Spinal cord (tissue), 10 donors: ENCODE results near the gene HOXB1. TPM values are rescaled to one million over a fixed set of nuclear protein-coding genes. Genes with fewer than 3 reads are reported as not detected.

Source experiments
- DNase-seq, 6 donors: peaks; one replicate each; pipeline versions ENCODE4 v3.0.0 to v3.0.0-alpha.2; 2013 to 2015; ENCODE audit warnings: low spot score in 6 of 6, low read depth in 4 of 6
- H3K27ac ChIP-seq: one replicate; pipeline ENCODE4 v1.5.1; 2013; ENCODE audit warnings: low read depth, low read length, control low read depth
- H3K27me3 ChIP-seq: one replicate; pipeline ENCODE4 v1.6.1; 2013; ENCODE audit warnings: low read length; ENCODE audit not compliant: control insufficient read depth, insufficient read depth
- H3K36me3 ChIP-seq: one replicate; pipeline ENCODE4 v1.6.1; 2013; ENCODE audit warnings: low read length; ENCODE audit not compliant: control insufficient read depth, insufficient read depth
- H3K4me1 ChIP-seq: one replicate; pipeline ENCODE4 v1.6.1; 2013; ENCODE audit warnings: low read length; ENCODE audit not compliant: control insufficient read depth, insufficient read depth
- H3K4me3 ChIP-seq: one replicate; pipeline ENCODE4 v1.5.1; 2013; ENCODE audit warnings: low read depth, low read length, control low read depth
- H3K9me3 ChIP-seq: one replicate; pipeline ENCODE4 v1.6.1; 2013; ENCODE audit warnings: low read length; ENCODE audit not compliant: control insufficient read depth, insufficient read depth
- WGBS: methylation state at CpG from one replicate; pipeline ENCODE4 v1.1.5; 2013; ENCODE audit warnings: missing lambda C conversion rate; ENCODE audit not compliant: insufficient coverage; 5-methylcytosine and 5-hydroxymethylcytosine counted together
- long read RNA-seq, 4 donors: transcript quantifications; one replicate each; lab custom pipeline, GENCODE V29; 2026
- polyA plus RNA-seq, 2 donors: library from polyadenylated mRNA; unstranded; fragments of 120-200 nt; gene quantifications; one replicate each; pipeline ENCODE4 v1.2.1, GENCODE V29; 2013; ENCODE audit not compliant: insufficient read length in 2 of 2
- total RNA-seq, 2 donors: library from RNA; depleted of rRNA in 1 of 2; stranded (reverse); fragments of 120-200 nt in 1 of 2; fragments of >200 nt in 1 of 2; gene quantifications; one replicate each; pipeline versions ENCODE4 v1.2.3 to v1.2.4, GENCODE V29; 2013 to 2014
- donor health status: healthy.

Gene HOXB1
- total RNA-seq: under 1 TPM in 1 of 2 donors, not detected in 1; 0.20 TPM
- polyA plus RNA-seq: under 1 TPM; 0.16 to 0.32 TPM
- long read RNA-seq, donor 1: 0 reads
- long read RNA-seq, donor 2: 0 reads
- long read RNA-seq, donor 3: 0 reads
- long read RNA-seq, donor 4: 0 reads

DNA sequence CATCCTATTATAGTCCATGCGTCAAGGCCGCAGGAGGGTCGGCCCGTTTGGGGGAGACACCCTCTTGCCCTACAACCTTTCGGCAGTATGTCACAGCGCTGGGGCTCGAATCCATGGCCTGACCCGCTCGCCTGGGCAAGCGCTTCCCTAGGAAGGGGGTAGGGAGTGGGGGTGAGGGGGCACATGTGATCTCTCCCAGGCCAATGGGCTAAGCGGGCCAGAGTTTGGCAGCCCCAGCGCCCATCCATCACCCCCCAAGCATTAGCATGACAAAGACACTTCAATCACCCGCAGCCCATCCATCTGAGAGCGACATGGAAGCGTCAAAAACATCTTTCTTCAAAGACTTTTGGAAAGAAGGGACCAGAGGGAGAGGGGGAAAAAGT is at the start of gene HOXB1:
Gene HOXB1 (minus strand): TSS at position 125 of the 386 bp plus-strand sequence. CDS start 107 bp downstream, at position 18.
- no peak within 1 kb of the TSS for H3K27ac ChIP-seq
- peaks cover 16% of the 10 kb centered on the region for H3K4me1 ChIP-seq
- DNase-seq: no peak
- H3K9me3 ChIP-seq: no peaks in the 10 kb centered on the region
- 34% methylated on average over 8 of the region's 15 CpGs for WGBS
- peaks cover 9% of the 10 kb centered on the region for H3K27me3 ChIP-seq
- H3K36me3 ChIP-seq: peaks cover 4% of the 10 kb centered on the region
- H3K4me3 ChIP-seq: no peak within 1 kb of the TSS

DNA sequence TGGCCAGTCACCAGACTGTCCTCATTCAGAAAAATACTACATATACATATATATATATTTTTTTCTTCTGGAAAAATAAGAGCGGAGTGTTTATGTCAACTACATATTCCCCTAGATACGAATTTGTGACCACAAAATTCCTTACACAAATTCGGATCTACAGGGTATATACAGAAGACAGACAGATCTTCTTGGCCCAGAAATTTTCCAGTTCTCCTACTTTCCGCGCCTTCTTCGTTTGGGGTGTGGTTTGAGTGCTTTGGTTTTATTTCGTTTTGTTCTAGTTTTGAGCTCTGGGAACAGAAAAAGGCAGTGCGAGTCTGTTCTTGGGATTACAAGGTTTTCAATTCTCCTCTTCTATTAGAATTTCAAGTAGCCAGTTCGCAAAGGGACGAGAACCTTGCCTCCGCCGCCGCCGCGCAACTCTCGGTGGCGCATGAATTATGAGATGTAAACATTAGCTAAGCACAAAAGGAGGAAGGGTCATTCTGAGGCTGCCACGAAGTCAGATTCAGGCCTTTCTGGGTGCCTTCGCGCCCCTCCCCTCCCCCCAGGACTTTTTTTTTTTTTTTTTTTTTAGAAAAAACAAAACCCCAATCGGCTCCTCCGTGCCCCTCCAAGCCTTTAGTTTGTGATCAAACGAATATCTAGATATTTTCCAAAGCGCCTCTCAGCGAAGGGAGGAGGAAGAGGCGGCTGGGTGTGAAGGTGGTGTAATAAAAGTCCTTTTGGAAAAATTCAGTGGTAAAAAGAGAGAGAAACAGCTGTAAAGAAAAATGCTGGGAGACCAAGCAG is 49.1 kb upstream of the HOXB1 start:
- peaks cover 18% of the 10 kb centered on the region for H3K36me3 ChIP-seq
- H3K27me3 ChIP-seq: no peaks in the 10 kb centered on the region
- H3K4me1 ChIP-seq: peaks cover 68% of the 10 kb centered on the region
- H3K9me3 ChIP-seq: no peaks in the 10 kb centered on the region
- peak overlapping the region; percentile 99 for H3K27ac ChIP-seq
- 3% methylated on average over 3 of the region's 26 CpGs for WGBS
- DNase-seq: peak in 2 of 6 donors; percentile 70 to 87
- H3K4me3 ChIP-seq: peak overlapping the region; percentile 49

DNA sequence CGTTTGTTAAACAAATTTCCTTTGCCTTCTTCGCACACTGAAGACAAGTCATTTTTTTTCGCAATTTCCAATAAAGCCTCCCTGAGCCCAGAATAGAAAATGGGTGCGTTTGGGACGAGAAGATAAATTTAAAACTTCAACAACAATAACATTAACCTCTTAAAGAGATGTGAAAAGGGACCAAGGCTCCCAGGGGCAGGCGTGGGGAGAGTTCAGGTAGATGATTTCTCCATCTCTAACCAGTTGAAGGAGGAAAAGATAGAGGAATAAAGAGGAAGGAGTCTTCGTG is 48.6 kb upstream of the HOXB1 start:
- Histone ChIP-seq H3K27ac (peak overlapping the region; percentile 99), H3K4me3 (peak overlapping the region; percentile 49), H3K9me3 (no peaks in the 10 kb centered on the region), H3K4me1 (peaks cover 70% of the 10 kb centered on the region), H3K27me3 (no peaks in the 10 kb centered on the region), H3K36me3 (peaks cover 18% of the 10 kb centered on the region)
- no peak for DNase-seq
- no CpG with 5 or more reads among the region's 7 CpGs for WGBS

DNA sequence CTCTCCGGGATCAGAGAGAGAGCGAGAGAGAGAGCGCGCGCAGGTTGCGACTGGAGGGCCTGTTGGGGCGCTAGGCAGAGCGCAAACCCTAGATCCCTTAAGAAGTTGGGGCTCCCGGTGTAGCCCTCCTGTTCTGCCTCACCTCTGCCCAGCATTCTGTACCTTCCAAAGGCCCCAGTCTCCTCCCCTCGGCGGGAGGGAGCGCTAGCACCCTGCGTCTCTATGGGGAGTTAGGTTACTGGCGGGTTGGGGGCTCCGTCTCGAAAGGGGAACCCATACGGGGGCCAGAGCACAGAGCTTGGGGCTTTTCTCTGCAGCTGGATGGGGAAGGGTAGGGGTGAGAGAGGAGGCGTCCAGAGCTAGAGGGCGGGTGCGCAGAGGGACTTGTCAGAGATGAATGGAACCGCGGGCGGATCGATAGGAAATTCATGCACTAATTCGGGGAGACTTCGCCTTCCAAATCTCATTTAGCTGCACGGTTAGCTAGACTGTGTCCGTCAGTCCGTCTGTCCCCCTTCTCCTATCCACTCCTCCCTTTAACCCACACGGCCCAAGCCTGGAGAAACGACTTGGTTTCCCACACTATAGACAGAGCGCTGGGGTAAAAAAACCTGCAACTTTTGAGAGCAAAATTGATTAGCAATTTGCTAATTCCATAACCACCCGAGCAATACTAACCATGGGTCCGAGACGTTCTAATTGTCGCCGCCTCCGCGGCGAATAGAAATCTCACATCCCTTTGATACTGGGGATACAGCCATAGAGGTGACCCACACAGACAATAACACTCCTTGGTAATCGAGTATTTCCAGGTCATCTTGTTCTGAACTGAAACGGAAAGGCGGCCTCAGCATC is 48.0 kb upstream of the HOXB1 start:
- Histone ChIP-seq H3K9me3 (no peaks in the 10 kb centered on the region), H3K36me3 (peaks cover 18% of the 10 kb centered on the region), H3K27me3 (no peaks in the 10 kb centered on the region), H3K4me3 (peak overlapping the region; percentile 49), H3K4me1 (peaks cover 72% of the 10 kb centered on the region), H3K27ac (peak overlapping the region; percentile 99)
- peak in 2 of 6 donors; percentile 65 to 81 for DNase-seq
- 2% methylated on average over 38 of the region's 43 CpGs for WGBS

DNA sequence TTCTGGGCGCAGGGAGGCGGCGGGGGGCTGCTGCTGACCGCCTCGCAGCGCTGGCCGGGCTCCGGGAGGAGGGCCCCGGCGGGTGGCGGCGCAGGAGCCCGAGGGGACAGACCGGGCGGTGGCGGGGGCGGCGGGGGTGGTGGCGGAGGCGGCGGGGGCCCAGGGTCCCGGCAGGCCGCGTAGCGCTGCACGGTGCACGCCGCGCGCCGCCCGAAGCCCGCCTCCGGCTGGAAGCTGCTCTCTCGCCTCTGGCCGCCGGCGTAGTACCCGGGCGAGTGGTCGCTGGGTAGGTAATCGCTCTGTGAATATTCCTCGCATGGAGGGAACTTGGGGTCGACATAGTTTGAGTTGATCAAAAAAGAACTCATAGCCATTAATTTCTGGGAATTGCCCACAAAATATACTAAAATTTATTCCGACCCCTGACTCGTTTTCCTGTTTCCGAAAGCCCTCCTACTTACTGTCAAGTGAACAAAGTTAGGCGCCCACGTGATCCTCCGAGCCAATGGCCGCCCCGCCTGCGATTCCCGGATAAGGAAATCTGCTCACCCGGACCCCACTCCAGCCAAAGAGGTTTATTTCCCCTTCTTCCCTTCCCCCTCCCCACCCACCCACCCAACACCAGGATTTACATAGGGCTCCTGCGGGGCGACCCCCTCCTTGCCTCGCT is 47.3 kb upstream of the HOXB1 start, which contains the start of gene HOXB4:
Gene HOXB4 (minus strand): TSS at position 405 of the 670 bp plus-strand sequence. CDS start 31 bp downstream, at position 374.
- WGBS: under 1% methylated on average over 35 of the region's 58 CpGs

DNA sequence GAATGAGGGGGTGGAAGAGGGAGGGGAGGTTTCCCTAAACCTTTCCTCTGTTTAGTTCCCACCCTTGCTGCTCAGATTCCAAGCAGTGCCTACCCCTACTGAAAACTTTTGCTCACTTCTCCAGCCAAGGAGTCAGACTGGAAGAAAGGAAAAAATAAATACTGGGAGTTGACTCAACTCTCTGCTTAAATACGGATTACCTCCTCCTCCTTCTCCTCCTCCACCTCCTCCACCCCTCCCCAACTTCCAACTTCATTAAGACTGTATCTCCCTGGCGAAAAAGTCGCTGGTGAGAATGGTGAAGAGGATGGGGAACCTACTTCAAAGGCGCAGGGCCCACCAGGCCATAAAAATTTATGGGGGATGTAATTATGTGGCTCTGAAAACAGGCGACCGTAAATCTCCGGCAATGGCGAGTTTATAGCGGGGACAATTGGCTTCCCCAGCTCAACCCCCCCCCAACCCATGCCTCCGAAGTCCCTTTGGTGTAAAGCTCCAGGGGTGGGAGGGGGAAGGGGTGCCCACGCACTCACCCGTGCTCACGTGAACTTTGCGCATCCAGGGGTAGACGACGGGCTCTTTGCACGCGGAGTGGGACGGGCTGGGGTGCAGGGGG is 46.6 kb upstream of the HOXB1 start:
- Histone ChIP-seq H3K27ac (peak overlapping the region; percentile 99), H3K9me3 (no peaks in the 10 kb centered on the region), H3K36me3 (peaks cover 21% of the 10 kb centered on the region), H3K27me3 (no peaks in the 10 kb centered on the region), H3K4me3 (peak overlapping the region; percentile 51), H3K4me1 (peaks cover 73% of the 10 kb centered on the region)
- 0% methylated on average over 7 of the region's 19 CpGs for WGBS
- DNase-seq: peak in 2 of 6 donors; percentile 77 to 96

More for the DNA sequence above, 47.3 kb upstream of the HOXB1 start, which contains the start of gene HOXB4:
- Histone ChIP-seq H3K27ac (peak within 1 kb of the TSS; percentile 99), H3K27me3 (no peaks in the 10 kb centered on the region), H3K36me3 (peaks cover 18% of the 10 kb centered on the region), H3K4me1 (peaks cover 73% of the 10 kb centered on the region), H3K9me3 (no peaks in the 10 kb centered on the region), H3K4me3 (peak within 1 kb of the TSS; percentile 51)
- peak in 3 of 6 donors; percentile 88 to 98 (median 89) for DNase-seq

DNA sequence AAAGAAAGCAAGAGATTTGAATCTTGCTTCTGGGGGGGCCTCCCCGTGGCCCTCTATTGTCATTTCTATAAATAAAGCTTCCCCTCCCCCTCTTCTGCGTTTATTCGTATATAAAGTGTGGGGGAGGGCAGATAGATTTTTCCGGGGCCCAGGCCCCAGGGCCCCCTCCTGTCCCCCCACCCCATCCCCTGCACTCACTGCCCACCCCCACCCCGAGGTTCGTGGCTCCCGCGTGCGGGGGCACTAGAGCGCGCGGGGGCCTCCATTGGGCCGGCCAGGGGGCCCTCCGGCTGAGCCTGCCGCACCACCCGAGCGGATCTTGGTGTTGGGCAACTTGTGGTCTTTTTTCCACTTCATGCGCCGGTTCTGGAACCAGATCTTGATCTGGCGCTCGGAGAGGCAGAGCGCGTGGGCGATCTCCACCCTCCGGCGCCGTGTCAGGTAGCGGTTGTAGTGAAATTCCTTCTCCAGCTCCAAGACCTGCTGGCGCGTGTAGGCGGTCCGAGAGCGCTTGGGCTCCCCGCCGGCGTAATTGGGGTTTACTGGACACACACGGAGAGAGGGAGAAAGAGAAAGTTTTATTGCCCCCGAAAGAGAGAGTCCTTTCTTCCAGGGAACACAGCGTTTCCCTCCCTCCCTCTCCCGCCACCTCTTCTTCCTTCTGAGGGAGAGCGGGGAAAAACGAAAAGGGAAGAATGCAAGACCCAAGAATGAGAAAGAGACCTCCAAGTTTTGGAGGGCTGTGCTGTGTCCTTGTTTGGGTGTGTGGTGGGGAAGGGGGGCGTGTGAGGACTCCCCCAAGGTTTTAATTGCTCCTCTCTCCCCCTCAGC is 45.9 kb upstream of the HOXB1 start:
- peaks cover 72% of the 10 kb centered on the region for H3K4me1 ChIP-seq
- peak overlapping the region; percentile 99 for H3K27ac ChIP-seq
- H3K4me3 ChIP-seq: peak overlapping the region; percentile 51
- H3K27me3 ChIP-seq: no peaks in the 10 kb centered on the region
- H3K9me3 ChIP-seq: no peaks in the 10 kb centered on the region
- under 1% methylated on average over 20 of the region's 43 CpGs for WGBS
- peaks cover 18% of the 10 kb centered on the region for H3K36me3 ChIP-seq
- DNase-seq: peak in 1 of 6 donors; percentile 82

DNA sequence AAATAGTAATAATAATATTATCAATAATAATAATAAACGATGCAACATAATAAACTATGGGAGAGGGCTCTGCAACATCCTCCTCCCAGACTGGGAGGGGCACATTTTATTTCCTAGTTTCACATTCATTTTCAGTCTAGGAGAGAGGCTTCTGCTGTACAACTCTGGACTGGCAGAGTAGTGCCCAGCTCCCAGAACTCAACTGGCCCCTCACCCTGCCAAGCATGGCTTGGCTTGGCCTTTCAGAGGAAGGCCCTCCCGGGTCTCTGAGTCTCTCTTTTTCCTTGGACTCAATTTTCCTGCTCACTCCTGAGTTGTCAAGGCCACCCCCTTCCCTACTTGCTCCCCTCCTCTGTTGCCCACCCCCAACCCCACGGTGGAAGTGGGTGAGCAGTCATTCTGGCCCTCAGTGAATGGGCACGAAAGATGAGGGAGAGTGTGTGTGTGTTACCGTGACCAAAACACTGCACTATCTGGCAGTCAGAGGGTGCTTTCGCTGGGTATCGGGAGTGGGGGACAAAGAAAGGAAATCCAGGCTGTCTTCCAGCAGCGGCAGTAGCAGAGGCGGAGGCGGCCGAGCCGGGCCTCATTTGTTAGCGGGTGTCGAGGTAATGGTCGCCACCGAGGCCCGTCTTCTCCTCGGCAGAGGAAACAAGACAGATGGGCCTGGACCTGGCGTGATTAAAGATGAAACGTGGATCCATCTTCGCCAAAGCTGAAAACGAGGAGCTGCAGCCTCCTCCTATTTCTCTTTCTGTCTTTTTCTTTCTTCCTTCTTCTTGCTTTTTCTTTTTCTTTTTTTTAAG is 45.1 kb upstream of the HOXB1 start:
- Histone ChIP-seq H3K27ac (peak overlapping the region; percentile 99), H3K4me3 (peak overlapping the region; percentile 46), H3K9me3 (no peaks in the 10 kb centered on the region), H3K4me1 (peaks cover 72% of the 10 kb centered on the region), H3K36me3 (peaks cover 19% of the 10 kb centered on the region), H3K27me3 (no peaks in the 10 kb centered on the region)
- 5% methylated on average over 18 of the region's 22 CpGs for WGBS
- peak in 2 of 6 donors; percentile 76 to 89 for DNase-seq
